Tibial nerve (tissue), 4 donors: ENCODE measurements around the gene OR1D2.
"Not testable (repeated sequence)": the region's sequence is repeated elsewhere in the genome, so short reads cannot be mapped to it uniquely, and the experiment has no call there.

Experiments used
- CTCF ChIP-seq, 5 experiments: fragments of 200-600 bp in 3 of 5; fragments of 450-650 bp in 2 of 5; sonication (generic) in 3 of 5; IDR thresholded peaks; one replicate each; pipeline ENCODE4 v1.5.1; 2016 to 2019; ENCODE audit warnings: antibody characterized with exemption in 5 of 5, mild to moderate bottlenecking in 3 of 5, moderate library complexity in 2 of 5
- EP300 ChIP-seq, 2 donors: sonication (generic); formaldehyde crosslinking; IDR thresholded peaks; one replicate each; pipeline ENCODE4 v1.6.1; 2017; ENCODE audit warnings: antibody characterized with exemption in 2 of 2, mild to moderate bottlenecking in 1 of 2
- POLR2A ChIP-seq, 2 donors: fragments of 450-650 bp; IDR thresholded peaks; one replicate each; pipeline ENCODE4 v1.6.1; 2017; ENCODE audit warnings: antibody characterized with exemption in 2 of 2, mild to moderate bottlenecking in 2 of 2, moderate library complexity in 2 of 2

DNA sequence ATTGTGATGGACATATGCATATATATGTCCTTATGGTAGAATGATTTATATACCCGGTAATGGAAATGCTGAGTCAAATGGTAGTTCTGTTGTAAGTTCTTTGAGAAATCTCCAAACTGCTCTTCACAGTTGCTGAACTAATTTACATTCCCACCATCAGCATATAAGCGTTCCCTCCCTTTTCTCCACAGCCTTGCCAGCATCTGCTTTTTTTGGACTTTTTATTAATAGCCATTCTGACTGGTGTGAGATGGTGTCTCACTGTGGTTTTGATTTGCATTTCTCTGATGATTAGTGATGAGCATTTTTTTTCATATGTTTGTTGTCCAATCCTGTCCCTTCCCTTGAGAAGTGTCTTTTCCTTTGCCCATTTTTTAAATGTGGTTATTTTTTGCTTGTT is 49.4 kb downstream of the OR1D2 start:
- not testable (repeated sequence) for TF ChIP-seq CTCF, EP300, POLR2A (IDR thresholded peaks at IDR 0.05)
